Progenitor cell of endocrine pancreas (in vitro differentiated cells): ENCODE results near the gene LDLRAD4. TPM values are rescaled to one million over a fixed set of nuclear protein-coding genes. Genes with fewer than 3 reads are reported as not detected.

ENCODE experiments used
- DNase-seq: peaks from one replicate; pipeline ENCODE4 v3.0.0; 2021; ENCODE audit warnings: low spot score; ENCODE audit not compliant: unreplicated experiment
- H3K27ac Mint-ChIP-seq: 2 replicates; pipeline ENCODE4 v1.8.0; 2021; ENCODE audit warnings: mild to moderate bottlenecking, moderate library complexity, mixed read lengths
- H3K27me3 Mint-ChIP-seq: 2 replicates; pipeline ENCODE4 v1.8.0; 2021; ENCODE audit warnings: mixed read lengths
- H3K36me3 Mint-ChIP-seq: 2 replicates; pipeline ENCODE4 v1.8.0; 2022; ENCODE audit warnings: mixed read lengths; ENCODE audit not compliant: insufficient read depth
- H3K4me1 Mint-ChIP-seq: 2 replicates; pipeline ENCODE4 v1.8.0; 2021; ENCODE audit warnings: low read depth, mixed read lengths
- H3K4me3 Mint-ChIP-seq: 2 replicates; pipeline ENCODE4 v1.8.0; 2021; ENCODE audit warnings: low read depth, mild to moderate bottlenecking, moderate library complexity, mixed read lengths
- H3K9me3 Mint-ChIP-seq: 2 replicates; pipeline ENCODE4 v1.8.0; 2021; ENCODE audit warnings: low read depth, mixed read lengths
- total RNA-seq: library from RNA; stranded (reverse); gene quantifications from 2 replicates; pipeline ENCODE4 v1.2.1, GENCODE V29; 2021
- TF ChIP-seq, protein P1 (sequence below): fragments of 200-600 bp; sonication (generic); IDR thresholded peaks from one replicate; pipeline ENCODE4 v1.5.0; 2021; ENCODE audit warnings: antibody characterized with exemption, mild to moderate bottlenecking; ENCODE audit not compliant: unreplicated experiment

LDLRAD4 gene
- total RNA-seq, 1 donor from 2014 or later, result 3.8 TPM

DNA sequence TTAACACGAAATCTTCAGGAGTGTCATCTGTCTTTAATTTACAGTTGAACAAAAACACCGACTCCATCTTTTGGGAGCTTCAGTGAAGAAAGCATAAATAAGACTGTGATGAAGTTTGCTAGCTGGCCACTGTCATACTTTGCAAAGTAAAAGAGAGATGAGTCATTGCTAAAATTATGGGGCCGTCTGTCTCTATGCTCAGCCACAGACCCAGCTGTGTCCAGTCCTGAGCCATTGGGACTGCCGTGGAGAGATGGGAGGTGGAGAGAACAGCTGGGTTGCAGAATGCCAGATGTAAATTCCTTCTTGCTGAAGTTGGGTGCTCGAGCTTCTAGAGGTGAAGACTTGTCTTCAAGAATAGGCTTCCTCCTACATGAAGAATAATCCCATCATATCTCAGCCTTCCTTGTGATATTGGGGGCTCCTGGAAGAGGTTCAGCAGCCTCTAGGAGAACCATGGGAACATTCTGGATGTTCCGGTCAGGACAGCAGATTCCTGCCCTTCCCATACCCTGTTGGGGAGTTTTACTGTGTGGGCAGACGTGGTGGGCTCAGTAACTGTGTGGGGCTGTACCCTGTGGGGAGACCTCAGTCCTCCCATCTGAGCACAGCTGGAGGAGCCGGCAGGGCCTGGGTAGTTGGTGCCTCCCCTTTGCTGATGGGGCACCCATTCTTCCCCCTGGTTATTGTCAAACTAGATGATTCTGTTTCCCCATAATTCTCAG lies 71.1 kb downstream of the LDLRAD4 start:
- Mint-ChIP-seq H3K27me3 (peaks cover 17% of the 10 kb centered on the region), H3K36me3 (no peaks in the 10 kb centered on the region), H3K9me3 (no peaks in the 10 kb centered on the region), H3K4me1 (peaks cover 12% of the 10 kb centered on the region), H3K27ac (no peak overlapping the region), H3K4me3 (no peak overlapping the region)
- no peak for DNase-seq
- TF ChIP-seq, protein P1, sequence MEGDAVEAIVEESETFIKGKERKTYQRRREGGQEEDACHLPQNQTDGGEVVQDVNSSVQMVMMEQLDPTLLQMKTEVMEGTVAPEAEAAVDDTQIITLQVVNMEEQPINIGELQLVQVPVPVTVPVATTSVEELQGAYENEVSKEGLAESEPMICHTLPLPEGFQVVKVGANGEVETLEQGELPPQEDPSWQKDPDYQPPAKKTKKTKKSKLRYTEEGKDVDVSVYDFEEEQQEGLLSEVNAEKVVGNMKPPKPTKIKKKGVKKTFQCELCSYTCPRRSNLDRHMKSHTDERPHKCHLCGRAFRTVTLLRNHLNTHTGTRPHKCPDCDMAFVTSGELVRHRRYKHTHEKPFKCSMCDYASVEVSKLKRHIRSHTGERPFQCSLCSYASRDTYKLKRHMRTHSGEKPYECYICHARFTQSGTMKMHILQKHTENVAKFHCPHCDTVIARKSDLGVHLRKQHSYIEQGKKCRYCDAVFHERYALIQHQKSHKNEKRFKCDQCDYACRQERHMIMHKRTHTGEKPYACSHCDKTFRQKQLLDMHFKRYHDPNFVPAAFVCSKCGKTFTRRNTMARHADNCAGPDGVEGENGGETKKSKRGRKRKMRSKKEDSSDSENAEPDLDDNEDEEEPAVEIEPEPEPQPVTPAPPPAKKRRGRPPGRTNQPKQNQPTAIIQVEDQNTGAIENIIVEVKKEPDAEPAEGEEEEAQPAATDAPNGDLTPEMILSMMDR, result no peak

DNA sequence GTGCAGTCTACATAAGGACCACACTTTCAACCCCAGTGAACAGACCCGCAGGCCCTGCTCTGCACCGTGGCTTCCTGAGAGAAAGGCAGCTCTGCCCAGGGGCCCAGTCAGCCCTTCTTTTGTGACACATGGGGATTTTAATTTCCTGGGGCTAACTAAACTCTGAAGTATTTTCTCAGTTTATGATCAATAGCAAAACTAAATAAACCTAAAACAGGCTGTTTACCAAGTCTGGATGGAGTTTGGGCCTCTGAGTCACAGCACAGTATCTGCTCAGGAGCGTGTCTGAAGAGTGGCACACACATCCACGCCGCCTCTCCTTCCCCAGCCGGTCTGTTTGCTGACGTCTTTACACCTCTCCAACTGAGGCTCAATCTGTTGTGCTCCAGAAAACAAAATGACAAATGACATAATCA lies 72.3 kb downstream of the LDLRAD4 start:
- DNase-seq, result no peak
- Mint-ChIP-seq H3K27me3 (peaks cover 16% of the 10 kb centered on the region), H3K4me3 (no peak overlapping the region), H3K9me3 (no peaks in the 10 kb centered on the region), H3K4me1 (peaks cover 12% of the 10 kb centered on the region), H3K27ac (no peak overlapping the region), H3K36me3 (no peaks in the 10 kb centered on the region)
- TF ChIP-seq, protein P1, result no peak

DNA sequence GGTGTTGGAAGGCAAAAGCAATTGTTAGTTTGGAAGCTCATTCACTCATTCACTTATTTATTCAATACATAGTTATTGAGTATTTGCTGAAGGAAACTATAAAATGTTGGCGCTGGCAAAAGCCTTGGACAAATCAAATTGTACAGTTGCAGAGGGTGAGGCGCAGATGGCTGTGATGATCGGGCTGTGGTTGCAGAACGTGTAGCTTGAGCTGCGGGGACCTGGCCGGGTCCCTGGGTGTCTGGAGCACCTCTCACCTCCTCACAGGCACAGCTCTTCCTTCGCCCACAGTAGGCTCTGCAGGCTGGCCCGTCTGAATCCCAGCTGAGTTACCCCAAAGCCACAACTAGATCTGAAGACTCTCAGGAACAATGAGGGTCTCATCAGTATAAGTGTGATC lies 72.7 kb downstream of the LDLRAD4 start:
- DNase-seq, result no peak
- Mint-ChIP-seq H3K36me3 (no peaks in the 10 kb centered on the region), H3K27me3 (peaks cover 13% of the 10 kb centered on the region), H3K27ac (no peak overlapping the region), H3K9me3 (no peaks in the 10 kb centered on the region), H3K4me1 (peaks cover 12% of the 10 kb centered on the region), H3K4me3 (no peak overlapping the region)
- TF ChIP-seq, protein P1, result no peak

DNA sequence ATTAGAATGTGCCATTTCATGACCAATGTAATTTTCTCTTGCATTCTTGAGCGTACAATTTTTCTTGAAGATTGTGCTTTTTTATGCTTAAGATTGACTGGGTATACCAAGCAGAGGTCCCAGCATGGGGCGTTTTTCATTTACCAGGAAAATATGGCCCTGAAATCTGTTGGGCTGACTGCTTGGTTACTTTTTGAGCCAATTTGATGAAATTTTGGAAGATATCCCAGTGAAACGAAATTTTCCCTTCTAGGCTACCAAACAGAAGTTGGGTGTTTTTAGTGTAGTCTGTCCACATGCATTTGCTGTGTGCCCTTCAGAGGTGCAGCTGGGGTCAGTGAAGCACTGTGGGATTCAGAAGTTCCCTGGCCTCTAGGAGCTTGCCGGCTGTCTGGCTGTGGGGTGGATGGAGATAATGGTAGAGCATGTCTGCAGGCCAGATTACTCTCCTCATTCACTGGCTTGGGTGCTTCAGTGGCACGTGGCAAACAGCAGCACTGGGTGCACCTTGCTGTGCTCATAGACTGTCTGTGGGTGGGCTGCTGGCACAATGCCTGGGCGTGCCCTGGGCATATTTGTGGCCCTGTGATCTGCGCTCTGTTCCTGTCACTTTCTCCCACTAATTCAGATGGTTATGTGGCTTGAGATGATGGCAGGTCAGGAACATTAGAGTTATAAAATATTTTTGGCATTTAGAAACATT lies 73.3 kb downstream of the LDLRAD4 start:
- H3K9me3 Mint-ChIP-seq, result no peaks in the 10 kb centered on the region
- TF ChIP-seq, protein P1, result no peak
- peaks cover 13% of the 10 kb centered on the region for H3K27me3 Mint-ChIP-seq
- no peak overlapping the region for H3K27ac Mint-ChIP-seq
- H3K36me3 Mint-ChIP-seq, result no peaks in the 10 kb centered on the region
- no peak for DNase-seq
- no peak overlapping the region for H3K4me3 Mint-ChIP-seq
- peaks cover 12% of the 10 kb centered on the region for H3K4me1 Mint-ChIP-seq

DNA sequence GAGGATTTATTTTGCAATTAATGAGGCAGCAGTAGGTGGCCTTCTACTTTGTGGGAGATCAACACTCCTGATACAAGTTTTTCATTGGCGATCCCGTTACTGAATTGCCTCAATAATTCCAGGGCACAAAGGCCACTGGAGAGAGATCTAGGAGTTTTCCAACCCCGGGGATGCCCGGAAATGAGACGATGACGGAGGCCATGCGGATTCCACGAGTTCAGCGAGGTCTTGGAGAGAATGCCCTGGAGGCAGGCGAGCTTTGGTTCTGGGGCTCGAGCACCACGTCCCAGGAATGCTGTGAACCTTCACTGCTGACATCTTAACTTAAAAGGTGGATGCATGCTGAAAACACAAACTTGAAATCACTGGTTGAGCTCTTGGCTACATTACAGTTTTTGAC lies 74.2 kb downstream of the LDLRAD4 start:
- peaks cover 12% of the 10 kb centered on the region for H3K4me1 Mint-ChIP-seq
- H3K9me3 Mint-ChIP-seq, result no peaks in the 10 kb centered on the region
- H3K36me3 Mint-ChIP-seq, result no peaks in the 10 kb centered on the region
- DNase-seq, result no peak
- peaks cover 13% of the 10 kb centered on the region for H3K27me3 Mint-ChIP-seq
- TF ChIP-seq, protein P1, result no peak
- no peak overlapping the region for H3K4me3 Mint-ChIP-seq
- no peak overlapping the region for H3K27ac Mint-ChIP-seq
